HepG2 (cell line): ENCODE data around the gene ADAD2. TPM values are rescaled to one million over a fixed set of nuclear protein-coding genes. Genes with fewer than 3 reads are reported as not detected.

Experiments used
- ATAC-seq: fragments of 200-7000 bp; cut with Tn5 transposase; 3 replicates; pipeline ENCODE4 v1.9.1; 2020; ENCODE audit warnings: mild to moderate bottlenecking, moderate library complexity
- BruUV-seq: library from RNA; stranded (reverse); fragments of 400-500 nt; replicated peaks from 2 replicates; lab custom pipeline; 2021; lab: Mats Ljungman, UMichigan
- CTCF ChIA-PET: fragments of 300-600 bp; formaldehyde crosslinking; extraction: SDS; loops from one replicate; lab custom pipeline; 2021; ENCODE audit warnings: low total read pairs, inconsistent platforms, low intra/inter-chr PET ratio; lab: Yijun Ruan, JAX
- POLR2A ChIA-PET: fragments of 350-600 bp; sonication (Branson Sonifier 250); formaldehyde crosslinking; loops from one replicate; lab custom pipeline; 2020; ENCODE audit warnings: antibody characterized with exemption, inconsistent platforms; lab: Yijun Ruan, JAX
- DNase-seq: peaks from one replicate; pipeline ENCODE4 v3.0.0-alpha.2; 2015; ENCODE audit warnings: low spot score
- FAIRE-seq: peaks from 3 replicates; lab custom pipeline; 2011; peaks lifted over from hg19 to GRCh38; lab: Jason Lieb, UNC
- H2AFZ ChIP-seq: one replicate; pipeline ENCODE4 v1.6.1; 2011; ENCODE audit warnings: low read length, inconsistent platforms
- H3K27ac ChIP-seq: fragments of 300-600 bp; 3 replicates; pipeline ENCODE4 v1.8.0; 2011; ENCODE audit warnings: mixed run types, mild to moderate bottlenecking, mixed read lengths, low read length, inconsistent platforms; ENCODE audit not compliant: insufficient read depth; ENCODE audit errors: extremely low read length
- H3K27me3 ChIP-seq, 2 experiments: fragments of 200-600 bp in 1 of 2; 2 replicates in 1 of 2; 3 replicates in 1 of 2; pipeline versions ENCODE4 v1.6.0 to v1.8.0; 2011; ENCODE audit warnings: low read length in 2 of 2, mild to moderate bottlenecking in 2 of 2, moderate library complexity in 2 of 2, inconsistent platforms in 1 of 2; ENCODE audit not compliant: insufficient read depth in 2 of 2, control insufficient read depth in 1 of 2
- H3K36me3 ChIP-seq, 2 experiments: fragments of 200-600 bp in 1 of 2; replicated peaks in 1 of 2; 2 replicates in 1 of 2; 3 replicates in 1 of 2; pipeline versions ENCODE4 v1.5.1 to v1.8.0; 2011; ENCODE audit warnings: low read length in 2 of 2, inconsistent platforms in 1 of 2; ENCODE audit not compliant: insufficient read depth in 2 of 2, control insufficient read depth in 1 of 2
- H3K4me1 ChIP-seq: 2 replicates; pipeline ENCODE4 v1.5.1; 2012; ENCODE audit warnings: low read length, inconsistent platforms; ENCODE audit not compliant: insufficient read depth
- H3K4me2 ChIP-seq: 2 replicates; pipeline ENCODE4 v1.6.0; 2011; ENCODE audit warnings: low read depth, low read length, inconsistent platforms
- H3K4me3 ChIP-seq, 3 experiments: fragments of 200-600 bp in 1 of 3; sonication (generic), shearing (Covaris generic) in 1 of 3; replicated peaks in 1 of 3; 2 replicates each; pipeline ENCODE4 v1.5.1; 2011 to 2016; ENCODE audit warnings: low read length in 3 of 3, inconsistent platforms in 2 of 3, low read depth in 2 of 3, mild to moderate bottlenecking in 2 of 3, control low read depth in 1 of 3, mixed read lengths in 1 of 3; ENCODE audit not compliant: insufficient read depth in 1 of 3
- H3K79me2 ChIP-seq: one replicate; pipeline ENCODE4 v1.6.1; 2011; ENCODE audit warnings: low read length, inconsistent platforms; ENCODE audit not compliant: insufficient read depth
- H3K9ac ChIP-seq: 2 replicates; pipeline ENCODE4 v1.6.0; 2011; ENCODE audit warnings: mild to moderate bottlenecking, low read depth, low read length, inconsistent platforms; ENCODE audit not compliant: insufficient read depth
- H3K9me3 ChIP-seq: 2 replicates; pipeline ENCODE4 v1.5.1; 2012; ENCODE audit warnings: mild to moderate bottlenecking, low read length
- H4K20me1 ChIP-seq: 2 replicates; pipeline ENCODE4 v1.6.0; 2011; ENCODE audit warnings: inconsistent platforms, mild to moderate bottlenecking, low read length, moderate library complexity; ENCODE audit not compliant: insufficient read depth
- MAFG ChIP-seq: sonication (generic); formaldehyde crosslinking; IDR thresholded peaks from 2 replicates; pipeline ENCODE4 v1.5.1; 2020; ENCODE audit warnings: mild to moderate bottlenecking, missing genetic modification reagents
- MIXL1 ChIP-seq: IDR thresholded peaks from 2 replicates; pipeline ENCODE4 v1.6.1; 2016
- PHB2 ChIP-seq: fragments of 450-650 bp; IDR thresholded peaks from 2 replicates; pipeline ENCODE4 v1.6.1; 2018; ENCODE audit not compliant: partially characterized antibody
- POLR2AphosphoS2 ChIP-seq: IDR thresholded peaks from 2 replicates; pipeline ENCODE4 v1.6.1; 2011; ENCODE audit warnings: low read depth, low read length, improper control_type of control experiment
- PTBP1 ChIP-seq: fragments of 200-400 bp; formaldehyde crosslinking; IDR thresholded peaks from 2 replicates; pipeline ENCODE4 v1.6.1; 2018; ENCODE audit warnings: low read length, low read depth; ENCODE audit not compliant: poor library complexity, severe bottlenecking
- RXRA ChIP-seq: sonication (generic); formaldehyde crosslinking; IDR thresholded peaks from 2 replicates; pipeline ENCODE4 v1.5.1; 2020; ENCODE audit warnings: missing genetic modification reagents
- SAFB2 ChIP-seq: sonication (generic); formaldehyde crosslinking; IDR thresholded peaks from 2 replicates; pipeline ENCODE4 v1.5.1; 2020; ENCODE audit warnings: missing genetic modification reagents, low read depth, mild to moderate bottlenecking, borderline replicate concordance
- ZNF337 ChIP-seq: sonication (generic); formaldehyde crosslinking; IDR thresholded peaks from 2 replicates; pipeline ENCODE4 v1.5.1; 2020; ENCODE audit warnings: missing genetic modification reagents, low read depth, mild to moderate bottlenecking, borderline replicate concordance
- ZNF546 ChIP-seq: sonication (generic); formaldehyde crosslinking; conservative IDR thresholded peaks from 2 replicates; pipeline ENCODE4 v1.8.1; 2023; ENCODE audit warnings: mild to moderate bottlenecking, missing genetic modification reagents
- WGBS: methylation state at CpG from one replicate; pipeline ENCODE4 v1.1.6; 2017; ENCODE audit warnings: low lambda C conversion rate; 5-methylcytosine and 5-hydroxymethylcytosine counted together
- in situ Hi-C: cut with HindIII; loops from 2 replicates; pipeline ENCODE4 v1.10.0; 2017; ENCODE audit warnings: low pct_unique_long_range_greater_than_20kb; ENCODE audit not compliant: extremely low pct_ligation_motif_present
- intact Hi-C: fragments of 100-400 bp; cut with micrococcal nuclease; formaldehyde crosslinking; loops from one replicate; pipeline ENCODE4 v1.10.0; 2022; ENCODE audit not compliant: unreplicated experiment
- polyA plus RNA-seq, 8 experiments: library from polyadenylated mRNA; depleted of rRNA in 3 of 8; stranded (reverse) in 7 of 8; unstranded in 1 of 8; fragments of >200 nt; fragmentation: Illumina TruSeq in 4 of 8; extraction: Trizol in 4 of 8; gene quantifications; 2 replicates each; pipeline versions ENCODE4 v1.2.1 to v1.2.3, GENCODE V29; 2011 to 2016; ENCODE audit warnings: low read depth in 4 of 8, missing spikeins in 1 of 8, mixed read lengths in 1 of 8; ENCODE audit not compliant: insufficient read depth in 1 of 8
- total RNA-seq, 5 experiments: library from RNA; depleted of rRNA; stranded (reverse); fragments of >200 nt; fragmentation: Illumina TruSeq; extraction: Trizol; gene quantifications; 2 replicates each; pipeline ENCODE4 v1.2.3, GENCODE V29; 2016; ENCODE audit warnings: low read depth in 1 of 5
- TF ChIP-seq, protein P1 (sequence below): sonication (generic); formaldehyde crosslinking; IDR thresholded peaks from 2 replicates; pipeline ENCODE4 v1.9.0; 2021; ENCODE audit warnings: missing genetic modification reagents, mild to moderate bottlenecking, borderline replicate concordance
- TF ChIP-seq, protein P2 (sequence below): sonication (generic); formaldehyde crosslinking; conservative IDR thresholded peaks from 2 replicates; pipeline ENCODE4 v1.4.0; 2020; ENCODE audit warnings: missing genetic modification reagents
- TF ChIP-seq, protein P3 (sequence below): sonication (generic); formaldehyde crosslinking; IDR thresholded peaks from 2 replicates; pipeline ENCODE4 v1.5.1; 2020; ENCODE audit warnings: mild to moderate bottlenecking, missing genetic modification reagents, moderate library complexity
- TF ChIP-seq, protein P4 (sequence below): sonication (generic); formaldehyde crosslinking; IDR thresholded peaks from 2 replicates; pipeline ENCODE4 v1.4.0; 2020; ENCODE audit warnings: missing genetic modification reagents, borderline replicate concordance

ADAD2 gene
- total and polyA plus RNA-seq, 2 of the 13 experiments (the other 11 are each of a cell fraction or from before 2014, with no cell fraction given), result not detected

DNA sequence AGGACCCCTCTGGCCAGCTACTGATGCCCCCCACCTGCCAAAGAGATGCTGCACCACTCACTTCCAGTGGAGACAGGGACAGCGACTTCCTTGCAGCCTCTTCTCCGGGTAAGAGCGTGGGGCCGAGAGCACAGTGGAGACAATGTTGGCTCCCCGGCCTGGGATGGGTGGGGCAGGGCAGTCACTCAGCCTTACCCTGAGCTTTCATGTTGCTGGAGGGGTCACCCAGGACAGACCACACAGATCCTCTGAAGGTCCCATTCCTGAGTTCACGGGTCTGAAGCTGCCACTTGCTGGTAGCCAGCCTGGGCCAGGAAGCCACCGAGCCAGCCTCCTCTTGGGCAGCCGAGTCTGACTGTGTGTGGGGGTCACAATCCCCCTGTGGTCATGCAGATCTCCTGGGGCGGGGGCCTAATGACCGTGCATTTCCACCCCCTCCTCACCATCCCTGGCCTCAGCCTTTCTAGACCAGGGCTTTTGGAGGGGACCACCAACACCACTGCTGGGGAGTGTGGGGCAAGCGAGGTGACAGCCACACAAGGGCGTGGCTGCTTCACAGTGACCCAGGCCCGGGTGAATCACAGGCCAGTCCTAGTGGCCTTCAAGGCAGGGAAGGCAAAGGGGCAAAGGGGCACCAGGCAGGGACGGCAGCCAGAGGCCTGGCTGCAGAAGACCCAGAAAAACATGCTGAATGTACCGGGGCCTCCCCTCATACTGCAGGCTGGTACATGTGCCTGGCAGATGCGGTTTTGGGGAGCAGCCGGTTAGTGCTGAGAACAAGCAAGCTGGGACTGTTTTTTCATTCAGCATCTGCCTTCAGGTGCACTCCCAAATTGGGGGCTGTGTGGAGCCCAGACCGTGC lies 14.5 kb upstream of the ADAD2 start:
- Histone ChIP-seq H4K20me1 (no peaks in the 10 kb centered on the region), H3K4me3 (peak overlapping the region; percentile 10 to 61 (median 38)), H3K27me3 (peaks cover 1 to 6% of the 10 kb centered on the region in 2 experiments; a peak in 3 of 5 replicates), H3K36me3 (peaks cover 9 to 22% of the 10 kb centered on the region in 2 experiments; a peak in 4 of 5 replicates), H3K27ac (peak overlapping the region; percentile 43), H3K4me1 (peaks cover 37% of the 10 kb centered on the region), H2AFZ (no peak overlapping the region), H3K9ac (peak overlapping the region; percentile 25; the same call in 1 of the 2 replicates), H3K79me2 (no peaks in the 10 kb centered on the region), H3K9me3 (no peaks in the 10 kb centered on the region), H3K4me2 (peak overlapping the region; percentile 75)
- intact Hi-C loops (loop anchor here (5.0 kb wide), 1 partner anchor 224 kb away; the partner anchor contains the start of gene OSGIN1), in situ Hi-C loops (loop anchor here (5.0 to 25.0 kb wide), 2 partner anchors 89 to 214 kb away; partner anchors contain the start of genes NECAB2 and OSGIN1)
- 3% methylated on average over 12 of the region's 18 CpGs for WGBS
- CTCF ChIA-PET, result interaction anchor here (1.6 kb wide), 1 partner anchor 92 kb away, joined by 23 read pairs; no protein-coding TSS in a partner anchor
- no TSS peak for BruUV-seq
- FAIRE-seq, result no peak
- peak; percentile 50 for ATAC-seq
- POLR2A ChIA-PET, result interaction anchor here (0.8 to 2.6 kb wide), 9 partner anchors 11 to 222 kb away, joined by 3 to 18 read pairs (median 4); partner anchors contain the start of genes DNAAF1, HSDL1, MBTPS1 and TAF1C
- DNase-seq, result peak; percentile 31
- TF ChIP-seq PHB2 (no peak), MIXL1 (no peak), RXRA (CRISPR knock-in tag) (peak; percentile 11; the same call in 1 of the 2 replicates), ZNF546 (no peak), ZNF337 (no peak), POLR2AphosphoS2 (no peak), PTBP1 (no peak), SAFB2 (CRISPR knock-in tag) (no peak; the same call in 1 of the 2 replicates), MAFG (0 out of 2 replicates have a peak, but pooled peaks have one; percentile 35)
- TF ChIP-seq, protein P1, sequence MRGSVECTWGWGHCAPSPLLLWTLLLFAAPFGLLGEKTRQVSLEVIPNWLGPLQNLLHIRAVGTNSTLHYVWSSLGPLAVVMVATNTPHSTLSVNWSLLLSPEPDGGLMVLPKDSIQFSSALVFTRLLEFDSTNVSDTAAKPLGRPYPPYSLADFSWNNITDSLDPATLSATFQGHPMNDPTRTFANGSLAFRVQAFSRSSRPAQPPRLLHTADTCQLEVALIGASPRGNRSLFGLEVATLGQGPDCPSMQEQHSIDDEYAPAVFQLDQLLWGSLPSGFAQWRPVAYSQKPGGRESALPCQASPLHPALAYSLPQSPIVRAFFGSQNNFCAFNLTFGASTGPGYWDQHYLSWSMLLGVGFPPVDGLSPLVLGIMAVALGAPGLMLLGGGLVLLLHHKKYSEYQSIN (CRISPR knock-in tag), result no peak
- TF ChIP-seq, protein P2, sequence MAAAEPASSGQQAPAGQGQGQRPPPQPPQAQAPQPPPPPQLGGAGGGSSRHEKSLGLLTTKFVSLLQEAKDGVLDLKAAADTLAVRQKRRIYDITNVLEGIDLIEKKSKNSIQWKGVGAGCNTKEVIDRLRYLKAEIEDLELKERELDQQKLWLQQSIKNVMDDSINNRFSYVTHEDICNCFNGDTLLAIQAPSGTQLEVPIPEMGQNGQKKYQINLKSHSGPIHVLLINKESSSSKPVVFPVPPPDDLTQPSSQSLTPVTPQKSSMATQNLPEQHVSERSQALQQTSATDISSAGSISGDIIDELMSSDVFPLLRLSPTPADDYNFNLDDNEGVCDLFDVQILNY (CRISPR knock-in tag), result no peak
- TF ChIP-seq, protein P3, sequence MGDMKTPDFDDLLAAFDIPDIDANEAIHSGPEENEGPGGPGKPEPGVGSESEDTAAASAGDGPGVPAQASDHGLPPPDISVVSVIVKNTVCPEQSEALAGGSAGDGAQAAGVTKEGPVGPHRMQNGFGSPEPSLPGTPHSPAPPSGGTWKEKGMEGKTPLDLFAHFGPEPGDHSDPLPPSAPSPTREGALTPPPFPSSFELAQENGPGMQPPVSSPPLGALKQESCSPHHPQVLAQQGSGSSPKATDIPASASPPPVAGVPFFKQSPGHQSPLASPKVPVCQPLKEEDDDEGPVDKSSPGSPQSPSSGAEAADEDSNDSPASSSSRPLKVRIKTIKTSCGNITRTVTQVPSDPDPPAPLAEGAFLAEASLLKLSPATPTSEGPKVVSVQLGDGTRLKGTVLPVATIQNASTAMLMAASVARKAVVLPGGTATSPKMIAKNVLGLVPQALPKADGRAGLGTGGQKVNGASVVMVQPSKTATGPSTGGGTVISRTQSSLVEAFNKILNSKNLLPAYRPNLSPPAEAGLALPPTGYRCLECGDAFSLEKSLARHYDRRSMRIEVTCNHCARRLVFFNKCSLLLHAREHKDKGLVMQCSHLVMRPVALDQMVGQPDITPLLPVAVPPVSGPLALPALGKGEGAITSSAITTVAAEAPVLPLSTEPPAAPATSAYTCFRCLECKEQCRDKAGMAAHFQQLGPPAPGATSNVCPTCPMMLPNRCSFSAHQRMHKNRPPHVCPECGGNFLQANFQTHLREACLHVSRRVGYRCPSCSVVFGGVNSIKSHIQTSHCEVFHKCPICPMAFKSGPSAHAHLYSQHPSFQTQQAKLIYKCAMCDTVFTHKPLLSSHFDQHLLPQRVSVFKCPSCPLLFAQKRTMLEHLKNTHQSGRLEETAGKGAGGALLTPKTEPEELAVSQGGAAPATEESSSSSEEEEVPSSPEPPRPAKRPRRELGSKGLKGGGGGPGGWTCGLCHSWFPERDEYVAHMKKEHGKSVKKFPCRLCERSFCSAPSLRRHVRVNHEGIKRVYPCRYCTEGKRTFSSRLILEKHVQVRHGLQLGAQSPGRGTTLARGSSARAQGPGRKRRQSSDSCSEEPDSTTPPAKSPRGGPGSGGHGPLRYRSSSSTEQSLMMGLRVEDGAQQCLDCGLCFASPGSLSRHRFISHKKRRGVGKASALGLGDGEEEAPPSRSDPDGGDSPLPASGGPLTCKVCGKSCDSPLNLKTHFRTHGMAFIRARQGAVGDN (CRISPR knock-in tag), result peak; percentile 45
- TF ChIP-seq, protein P4, sequence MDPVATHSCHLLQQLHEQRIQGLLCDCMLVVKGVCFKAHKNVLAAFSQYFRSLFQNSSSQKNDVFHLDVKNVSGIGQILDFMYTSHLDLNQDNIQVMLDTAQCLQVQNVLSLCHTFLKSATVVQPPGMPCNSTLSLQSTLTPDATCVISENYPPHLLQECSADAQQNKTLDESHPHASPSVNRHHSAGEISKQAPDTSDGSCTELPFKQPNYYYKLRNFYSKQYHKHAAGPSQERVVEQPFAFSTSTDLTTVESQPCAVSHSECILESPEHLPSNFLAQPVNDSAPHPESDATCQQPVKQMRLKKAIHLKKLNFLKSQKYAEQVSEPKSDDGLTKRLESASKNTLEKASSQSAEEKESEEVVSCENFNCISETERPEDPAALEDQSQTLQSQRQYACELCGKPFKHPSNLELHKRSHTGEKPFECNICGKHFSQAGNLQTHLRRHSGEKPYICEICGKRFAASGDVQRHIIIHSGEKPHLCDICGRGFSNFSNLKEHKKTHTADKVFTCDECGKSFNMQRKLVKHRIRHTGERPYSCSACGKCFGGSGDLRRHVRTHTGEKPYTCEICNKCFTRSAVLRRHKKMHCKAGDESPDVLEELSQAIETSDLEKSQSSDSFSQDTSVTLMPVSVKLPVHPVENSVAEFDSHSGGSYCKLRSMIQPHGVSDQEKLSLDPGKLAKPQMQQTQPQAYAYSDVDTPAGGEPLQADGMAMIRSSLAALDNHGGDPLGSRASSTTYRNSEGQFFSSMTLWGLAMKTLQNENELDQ (CRISPR knock-in tag), result no peak
